ENCODE measurements around the gene FRY. TPM values are rescaled to one million over a fixed set of nuclear protein-coding genes. Genes with fewer than 3 reads are reported as not detected.

The FRY gene
- total RNA-seq, 1 experiment from 2014 or later = 1.3 TPM

- Histone ChIP-seq H3K4me3 (ENCODE audit: low read length) (no peak overlapping the region), H3K9ac (ENCODE audit: low read length) (no peak overlapping the region), H3K9me3 (ENCODE audit: low read length) (no peaks in the 10 kb centered on the region), H3K27me3 (ENCODE audit: low read length) (no peaks in the 10 kb centered on the region), H3K4me2 (ENCODE audit: low read length) (no peak overlapping the region), H3K4me1 (ENCODE audit: insufficient read depth, low read length) (no peaks in the 10 kb centered on the region), H4K20me1 (ENCODE audit: low read length) (no peaks in the 10 kb centered on the region), H2AFZ (ENCODE audit: low read length) (no peak overlapping the region), H3F3A (ENCODE audit: low read length, unreplicated experiment) (no peaks in the 10 kb centered on the region), H3K79me2 (ENCODE audit: low read length) (no peaks in the 10 kb centered on the region), H3K9me2 (replicated peaks; ENCODE audit: low read length) (no peaks in the 10 kb centered on the region), H3K27ac (ENCODE audit: low read length) (no peak overlapping the region), H3K36me3 (ENCODE audit: low read depth, low read length) (no peaks in the 10 kb centered on the region)
- intact Hi-C loops (cut with micrococcal nuclease) = no loop called here
- BruUV-seq (replicated peaks) = no TSS peak
- no peak for ATAC-seq
- CTCF ChIA-PET = no interaction called here
- POLR2A ChIA-PET (ENCODE audit: unreplicated experiment) = no interaction called here
- TF ChIP-seq EZH2 (IDR thresholded peaks at IDR 0.05; ENCODE audit: low read length, unreplicated experiment) (no peak), CTCF (conservative IDR thresholded peaks at IDR 0.05; ENCODE audit: low read depth, low read length) (no peak), EZH2phosphoT487 (IDR thresholded peaks at IDR 0.05; ENCODE audit: borderline replicate concordance, low read length) (no peak)
- DNase-seq = no peak
Measured at GRCh38 chr13:32059511-32059984, 28.0 kb downstream of the FRY start.

- no peak for TF ChIP-seq EZH2 (IDR thresholded peaks at IDR 0.05; ENCODE audit: low read length, unreplicated experiment)
- TF ChIP-seq EZH2phosphoT487 (IDR thresholded peaks at IDR 0.05; ENCODE audit: borderline replicate concordance, low read length) = no peak
- no peak for TF ChIP-seq CTCF (conservative IDR thresholded peaks at IDR 0.05; ENCODE audit: low read depth, low read length)
- CTCF ChIA-PET = no interaction called here
- Histone ChIP-seq H3K9me2 (replicated peaks; ENCODE audit: low read length) (no peaks in the 10 kb centered on the region), H4K20me1 (ENCODE audit: low read length) (no peaks in the 10 kb centered on the region), H3K27me3 (ENCODE audit: low read length) (no peaks in the 10 kb centered on the region), H3K9ac (ENCODE audit: low read length) (no peak overlapping the region), H3K27ac (ENCODE audit: low read length) (no peak overlapping the region), H3F3A (ENCODE audit: low read length, unreplicated experiment) (no peaks in the 10 kb centered on the region), H3K79me2 (ENCODE audit: low read length) (no peaks in the 10 kb centered on the region), H3K4me1 (ENCODE audit: insufficient read depth, low read length) (no peaks in the 10 kb centered on the region), H3K4me3 (ENCODE audit: low read length) (no peak overlapping the region), H3K36me3 (ENCODE audit: low read depth, low read length) (no peaks in the 10 kb centered on the region), H2AFZ (ENCODE audit: low read length) (no peak overlapping the region), H3K9me3 (ENCODE audit: low read length) (no peaks in the 10 kb centered on the region), H3K4me2 (ENCODE audit: low read length) (no peak overlapping the region)
- no TSS peak for BruUV-seq (replicated peaks)
- ATAC-seq = no peak
- intact Hi-C loops (cut with micrococcal nuclease) = no loop called here
- no peak for DNase-seq
- POLR2A ChIA-PET (ENCODE audit: unreplicated experiment) = no interaction called here
Measured at GRCh38 chr13:32060401-32060878, 28.9 kb downstream of the FRY start.

GRCh38 chr13:32063619-32064233, 32.2 kb downstream of the FRY start:
- BruUV-seq (replicated peaks) = no TSS peak
- Histone ChIP-seq H2AFZ (ENCODE audit: low read length) (no peak overlapping the region), H3K27ac (ENCODE audit: low read length) (no peak overlapping the region), H3K9me2 (replicated peaks; ENCODE audit: low read length) (no peaks in the 10 kb centered on the region), H3F3A (ENCODE audit: low read length, unreplicated experiment) (no peaks in the 10 kb centered on the region), H3K27me3 (ENCODE audit: low read length) (no peaks in the 10 kb centered on the region), H3K36me3 (ENCODE audit: low read depth, low read length) (no peaks in the 10 kb centered on the region), H3K79me2 (ENCODE audit: low read length) (no peaks in the 10 kb centered on the region), H3K9ac (ENCODE audit: low read length) (no peak overlapping the region), H3K4me3 (ENCODE audit: low read length) (no peak overlapping the region), H3K4me1 (ENCODE audit: insufficient read depth, low read length) (no peaks in the 10 kb centered on the region), H3K9me3 (ENCODE audit: low read length) (no peaks in the 10 kb centered on the region), H4K20me1 (ENCODE audit: low read length) (no peaks in the 10 kb centered on the region), H3K4me2 (ENCODE audit: low read length) (no peak overlapping the region)
- ATAC-seq (no peak), DNase-seq (no peak)
- CTCF ChIA-PET = no interaction called here
- intact Hi-C loops (cut with micrococcal nuclease) = no loop called here
- TF ChIP-seq CTCF (conservative IDR thresholded peaks at IDR 0.05; ENCODE audit: low read depth, low read length) = no peak
- no peak for TF ChIP-seq EZH2 (IDR thresholded peaks at IDR 0.05; ENCODE audit: low read length, unreplicated experiment)
- TF ChIP-seq EZH2phosphoT487 (IDR thresholded peaks at IDR 0.05; ENCODE audit: borderline replicate concordance, low read length) = no peak
- POLR2A ChIA-PET (ENCODE audit: unreplicated experiment) = no interaction called here

Measured in PC-3 (cell line).